AG04449 (cell line): ENCODE measurements around the gene CITED4.

Source experiments
- CTCF ChIA-PET: fragments of 350-600 bp; formaldehyde crosslinking; extraction: SDS; loops from one replicate; lab custom pipeline; 2021; ENCODE audit warnings: antibody characterized with exemption; lab: Yijun Ruan, JAX
- POLR2A ChIA-PET: fragments of 400-600, 350-600 bp; formaldehyde crosslinking; extraction: SDS; loops from one replicate; lab custom pipeline; 2020; ENCODE audit warnings: antibody characterized with exemption, inconsistent platforms; lab: Yijun Ruan, JAX
- DNase-seq: peaks from one replicate; pipeline ENCODE4 v3.0.0-alpha.2; 2010; ENCODE audit warnings: low read depth, low spot score
- H3K4me3 ChIP-seq: 2 replicates; pipeline ENCODE4 v1.5.1; 2011; ENCODE audit warnings: low read depth, mild to moderate bottlenecking, control low read depth, low read length
- TF ChIP-seq, protein P1 (sequence below): IDR thresholded peaks from one replicate; pipeline ENCODE4 v1.5.1; 2011; ENCODE audit warnings: mild to moderate bottlenecking, moderate library complexity, low read length, control low read depth, inconsistent platforms; ENCODE audit not compliant: insufficient read depth; ENCODE audit errors: missing control alignments

CITED4 gene

DNA sequence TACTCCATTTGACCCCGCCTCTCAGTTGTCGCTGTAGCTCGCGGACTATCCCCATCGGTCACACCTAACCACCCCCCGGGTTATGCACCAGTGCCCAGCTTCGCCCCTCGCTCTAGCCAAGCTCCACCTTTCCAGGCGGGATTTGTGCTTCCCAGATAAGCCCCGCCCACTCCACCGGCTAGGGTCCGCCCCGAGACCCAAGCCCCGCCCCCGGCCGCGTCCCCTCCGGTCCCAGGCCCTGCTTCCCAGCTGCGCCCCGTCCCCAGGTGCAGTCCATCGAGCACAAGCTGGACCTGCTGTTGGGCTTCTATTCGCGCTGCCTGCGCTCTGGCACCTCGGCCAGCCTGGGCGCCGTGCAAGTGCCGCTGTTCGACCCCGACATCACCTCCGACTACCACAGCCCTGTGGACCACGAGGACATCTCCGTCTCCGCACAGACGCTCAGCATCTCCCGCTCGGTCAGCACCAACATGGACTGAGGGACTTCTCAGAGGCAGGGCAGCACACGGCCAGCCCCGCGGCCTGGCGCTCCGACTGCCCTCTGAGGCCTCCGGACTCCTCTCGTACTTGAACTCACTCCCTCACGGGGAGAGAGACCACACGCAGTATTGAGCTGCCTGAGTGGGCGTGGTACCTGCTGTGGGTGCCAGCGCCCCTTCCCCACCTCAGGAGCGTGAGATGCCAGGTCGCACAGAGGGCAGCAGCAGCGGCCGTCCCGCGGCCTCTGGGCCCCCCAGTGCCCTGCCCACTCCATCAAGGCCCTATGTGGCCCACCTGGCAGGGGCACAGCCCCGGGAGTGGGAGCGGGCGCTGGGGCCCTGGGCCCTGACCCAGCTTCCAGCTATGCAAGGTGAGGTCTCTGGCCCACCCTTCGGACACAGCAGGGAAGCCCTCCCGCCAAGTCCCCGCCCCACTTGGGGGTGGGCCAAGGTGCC, 23.9 kb downstream of the CITED4 start:
- no peak for DNase-seq
- ChIA-PET POLR2A (no interaction called here), CTCF (interaction anchor here (1.3 to 5.2 kb wide), 2 partner anchors 10 to 114 kb away, joined by 6 to 51 read pairs; no protein-coding TSS in a partner anchor)
- TF ChIP-seq, protein P1, sequence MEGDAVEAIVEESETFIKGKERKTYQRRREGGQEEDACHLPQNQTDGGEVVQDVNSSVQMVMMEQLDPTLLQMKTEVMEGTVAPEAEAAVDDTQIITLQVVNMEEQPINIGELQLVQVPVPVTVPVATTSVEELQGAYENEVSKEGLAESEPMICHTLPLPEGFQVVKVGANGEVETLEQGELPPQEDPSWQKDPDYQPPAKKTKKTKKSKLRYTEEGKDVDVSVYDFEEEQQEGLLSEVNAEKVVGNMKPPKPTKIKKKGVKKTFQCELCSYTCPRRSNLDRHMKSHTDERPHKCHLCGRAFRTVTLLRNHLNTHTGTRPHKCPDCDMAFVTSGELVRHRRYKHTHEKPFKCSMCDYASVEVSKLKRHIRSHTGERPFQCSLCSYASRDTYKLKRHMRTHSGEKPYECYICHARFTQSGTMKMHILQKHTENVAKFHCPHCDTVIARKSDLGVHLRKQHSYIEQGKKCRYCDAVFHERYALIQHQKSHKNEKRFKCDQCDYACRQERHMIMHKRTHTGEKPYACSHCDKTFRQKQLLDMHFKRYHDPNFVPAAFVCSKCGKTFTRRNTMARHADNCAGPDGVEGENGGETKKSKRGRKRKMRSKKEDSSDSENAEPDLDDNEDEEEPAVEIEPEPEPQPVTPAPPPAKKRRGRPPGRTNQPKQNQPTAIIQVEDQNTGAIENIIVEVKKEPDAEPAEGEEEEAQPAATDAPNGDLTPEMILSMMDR, result no peak
- no peak overlapping the region for H3K4me3 ChIP-seq

DNA sequence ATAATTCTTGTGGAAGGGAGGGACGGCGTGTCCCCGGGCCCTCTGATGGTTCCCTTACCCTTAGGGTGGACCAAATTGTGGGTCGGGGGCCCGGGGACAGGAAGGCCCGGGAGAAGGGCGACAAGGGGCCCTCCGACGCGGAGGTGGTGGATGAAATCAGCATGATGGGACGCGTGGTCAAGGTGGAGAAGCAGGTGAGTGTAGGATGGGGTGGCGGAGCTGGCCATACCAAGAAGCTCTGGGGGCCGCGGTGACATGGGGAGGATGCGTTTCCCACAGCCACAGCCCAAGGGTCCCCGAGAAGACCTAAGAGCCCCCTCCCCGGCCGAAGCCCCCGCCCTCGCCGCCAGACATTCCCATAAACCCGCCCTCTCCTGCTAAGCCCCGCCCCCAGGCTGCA, 24.6 kb downstream of the CITED4 start:
- CTCF ChIA-PET, result interaction anchor here (5.2 kb wide), 1 partner anchor 11 kb away, joined by 51 read pairs; no protein-coding TSS in a partner anchor
- no peak for DNase-seq
- no peak overlapping the region for H3K4me3 ChIP-seq
- TF ChIP-seq, protein P1, result no peak
- POLR2A ChIA-PET, result no interaction called here

DNA sequence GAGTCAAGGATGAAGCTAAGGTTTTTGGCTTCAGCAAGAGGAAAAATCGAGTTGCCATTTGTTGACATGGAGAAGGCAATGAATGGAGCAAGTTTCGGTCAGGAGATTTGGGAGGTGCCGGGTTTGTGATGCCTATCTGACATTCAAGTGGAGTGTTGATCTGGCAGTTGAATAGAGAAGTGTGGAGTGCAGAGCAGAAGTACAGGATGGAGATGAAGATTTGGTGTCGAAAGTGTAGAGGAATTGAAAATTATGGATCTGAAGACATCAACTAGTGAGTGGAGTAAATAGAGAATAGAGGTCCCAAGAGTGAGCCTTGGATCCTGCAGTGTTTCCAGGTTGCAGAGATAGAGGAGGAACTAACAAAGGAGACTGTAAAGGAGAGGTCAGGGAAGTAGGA, 25.9 kb downstream of the CITED4 start:
- POLR2A ChIA-PET, result no interaction called here
- DNase-seq, result no peak
- H3K4me3 ChIP-seq, result no peak overlapping the region
- TF ChIP-seq, protein P1, result no peak
- CTCF ChIA-PET, result interaction anchor here (1.8 to 5.2 kb wide), 2 partner anchors 12 to 114 kb away, joined by 4 to 51 read pairs; no protein-coding TSS in a partner anchor

DNA sequence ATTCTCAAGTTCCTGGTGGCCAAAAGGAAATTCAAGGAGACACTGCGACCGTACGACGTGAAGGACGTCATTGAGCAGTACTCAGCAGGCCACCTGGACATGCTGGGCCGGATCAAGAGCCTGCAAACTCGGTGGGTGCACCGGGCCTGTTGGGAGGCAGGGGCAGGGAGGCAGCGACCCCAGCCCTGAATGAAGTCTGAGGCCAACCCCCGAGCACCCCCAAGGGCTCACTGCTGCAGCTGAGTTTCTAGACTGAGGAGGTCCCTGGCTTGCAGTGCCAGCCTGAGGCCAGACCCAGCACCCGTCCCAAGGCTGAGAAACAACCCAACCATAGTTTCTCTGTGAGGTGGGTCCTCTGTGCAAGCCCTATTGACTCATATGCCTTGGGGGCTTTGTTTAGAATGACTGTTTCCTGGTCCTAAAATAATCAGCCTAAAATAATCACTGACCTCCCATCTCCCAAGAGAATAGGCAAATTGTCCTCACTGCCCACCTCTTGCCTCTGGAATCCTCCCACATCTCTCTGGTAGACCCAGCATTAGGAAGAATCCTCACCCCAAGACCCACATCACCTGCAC, 27.1 kb downstream of the CITED4 start:
- no peak overlapping the region for H3K4me3 ChIP-seq
- ChIA-PET CTCF (interaction anchor here (1.8 to 5.2 kb wide), 2 partner anchors 14 to 116 kb away, joined by 4 to 51 read pairs; no protein-coding TSS in a partner anchor), POLR2A (no interaction called here)
- TF ChIP-seq, protein P1, result no peak
- no peak for DNase-seq

DNA sequence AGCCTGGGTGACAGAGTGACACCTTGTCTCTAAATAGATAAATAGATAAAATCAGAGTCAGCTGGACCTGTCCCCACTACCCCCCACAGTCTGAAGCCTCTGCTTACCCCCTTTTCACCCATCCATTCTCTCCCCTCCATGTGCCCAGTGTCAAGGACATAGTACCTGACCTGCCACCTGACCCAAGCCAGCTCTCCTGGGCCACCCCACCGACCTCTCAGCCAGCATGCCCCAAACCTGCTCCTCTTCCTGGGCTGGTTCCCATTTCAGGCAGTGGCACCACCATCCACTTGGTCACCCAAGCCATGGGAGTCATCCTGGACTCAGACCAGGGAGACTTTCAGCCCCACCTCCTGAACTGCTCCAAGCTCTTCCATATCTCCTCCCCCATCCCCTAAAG, 28.2 kb downstream of the CITED4 start:
- ChIA-PET POLR2A (no interaction called here), CTCF (interaction anchor here (3.6 kb wide), 1 partner anchor 15 kb away, joined by 22 read pairs; no protein-coding TSS in a partner anchor)

More for the DNA sequence above, 28.2 kb downstream of the CITED4 start:
- no peak for DNase-seq
- no peak overlapping the region for H3K4me3 ChIP-seq
- TF ChIP-seq, protein P1, result no peak
